Measurements from ENCODE around the gene GIMAP7. TPM values are rescaled to one million over a fixed set of nuclear protein-coding genes. Genes with fewer than 3 reads are reported as not detected.

Gene GIMAP7
- total and polyA plus RNA-seq, 2 donors (not counting 1 experiment from before 2014, with no cell fraction given) = 0.16 to 0.30 TPM

- no peaks in the 10 kb centered on the region for H3K4me1 Mint-ChIP-seq
- H3K4me3 ChIP-seq (ENCODE audit: control extremely low read depth in 1 of 5, extremely low read depth in 1 of 5, insufficient read depth in 1 of 5, low read depth in 2 of 5, low read length in 4 of 5) = no peak overlapping the region
- no peak for ATAC-seq (ENCODE audit: low read depth)
- H3K27ac Mint-ChIP-seq = no peak overlapping the region
- H3K9ac ChIP-seq (ENCODE audit: low read length) = no peak overlapping the region
- TF ChIP-seq EZH2 (IDR thresholded peaks at IDR 0.05; ENCODE audit: borderline replicate concordance, insufficient read depth, low read depth, low read length, poor library complexity, severe bottlenecking) = no peak
- TF ChIP-seq, protein P1, sequence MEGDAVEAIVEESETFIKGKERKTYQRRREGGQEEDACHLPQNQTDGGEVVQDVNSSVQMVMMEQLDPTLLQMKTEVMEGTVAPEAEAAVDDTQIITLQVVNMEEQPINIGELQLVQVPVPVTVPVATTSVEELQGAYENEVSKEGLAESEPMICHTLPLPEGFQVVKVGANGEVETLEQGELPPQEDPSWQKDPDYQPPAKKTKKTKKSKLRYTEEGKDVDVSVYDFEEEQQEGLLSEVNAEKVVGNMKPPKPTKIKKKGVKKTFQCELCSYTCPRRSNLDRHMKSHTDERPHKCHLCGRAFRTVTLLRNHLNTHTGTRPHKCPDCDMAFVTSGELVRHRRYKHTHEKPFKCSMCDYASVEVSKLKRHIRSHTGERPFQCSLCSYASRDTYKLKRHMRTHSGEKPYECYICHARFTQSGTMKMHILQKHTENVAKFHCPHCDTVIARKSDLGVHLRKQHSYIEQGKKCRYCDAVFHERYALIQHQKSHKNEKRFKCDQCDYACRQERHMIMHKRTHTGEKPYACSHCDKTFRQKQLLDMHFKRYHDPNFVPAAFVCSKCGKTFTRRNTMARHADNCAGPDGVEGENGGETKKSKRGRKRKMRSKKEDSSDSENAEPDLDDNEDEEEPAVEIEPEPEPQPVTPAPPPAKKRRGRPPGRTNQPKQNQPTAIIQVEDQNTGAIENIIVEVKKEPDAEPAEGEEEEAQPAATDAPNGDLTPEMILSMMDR (IDR thresholded peaks at IDR 0.05) = no peak
- intact Hi-C loops (cut with micrococcal nuclease) = no loop called here
- H3K27ac ChIP-seq (ENCODE audit: low read length in 2 of 2) = no peak overlapping the region
- H4K20me1 ChIP-seq (ENCODE audit: control insufficient read depth, insufficient read depth, low read length, poor library complexity, severe bottlenecking) = no peaks in the 10 kb centered on the region
- peaks cover 7% of the 10 kb centered on the region for H3K27me3 Mint-ChIP-seq
- no peak overlapping the region for H2AFZ ChIP-seq (ENCODE audit: insufficient read depth, low read depth, low read length, poor library complexity, severe bottlenecking)
- 100% methylated on average over 1 of the region's 2 CpGs for whole genome bisulfite sequencing (ENCODE audit: insufficient coverage)
- no peak for DNase-seq
- no peak overlapping the region for H3K4me3 Mint-ChIP-seq
- peaks cover 12% of the 10 kb centered on the region for H3K9me3 Mint-ChIP-seq (ENCODE audit: insufficient read depth)
- POLR2A ChIA-PET = no interaction called here
- CTCF ChIA-PET = no interaction called here
- no peak overlapping the region for H3K4me2 ChIP-seq (replicated peaks; ENCODE audit: low read depth, low read length, poor library complexity, severe bottlenecking)
- H3K4me1 ChIP-seq (ENCODE audit: control insufficient read depth in 2 of 2, insufficient read depth in 2 of 2, low read length in 2 of 2) = no peaks in the 10 kb centered on the region
- H3K36me3 ChIP-seq (replicated peaks in 1 of 2; ENCODE audit: control extremely low read depth in 1 of 2, control insufficient read depth in 1 of 2, extremely low read depth in 1 of 2, insufficient read depth in 2 of 2, low read length in 1 of 2) = no peaks in the 10 kb centered on the region
- no peaks in the 10 kb centered on the region for H3K79me2 ChIP-seq (ENCODE audit: control insufficient read depth, insufficient read depth, low read length)
- H3K27me3 ChIP-seq (replicated peaks in 1 of 4; ENCODE audit: control extremely low read depth in 1 of 4, control insufficient read depth in 3 of 4, insufficient read depth in 4 of 4, low read length in 3 of 4) = no peaks in the 10 kb centered on the region
- no peaks in the 10 kb centered on the region for H3K9me3 ChIP-seq (ENCODE audit: control extremely low read depth in 1 of 3, control insufficient read depth in 2 of 3, insufficient read depth in 1 of 3, low read length in 2 of 3)
Measured at GRCh38 chr7:150524018-150524417, 9.3 kb downstream of the GIMAP7 start.

DNA sequence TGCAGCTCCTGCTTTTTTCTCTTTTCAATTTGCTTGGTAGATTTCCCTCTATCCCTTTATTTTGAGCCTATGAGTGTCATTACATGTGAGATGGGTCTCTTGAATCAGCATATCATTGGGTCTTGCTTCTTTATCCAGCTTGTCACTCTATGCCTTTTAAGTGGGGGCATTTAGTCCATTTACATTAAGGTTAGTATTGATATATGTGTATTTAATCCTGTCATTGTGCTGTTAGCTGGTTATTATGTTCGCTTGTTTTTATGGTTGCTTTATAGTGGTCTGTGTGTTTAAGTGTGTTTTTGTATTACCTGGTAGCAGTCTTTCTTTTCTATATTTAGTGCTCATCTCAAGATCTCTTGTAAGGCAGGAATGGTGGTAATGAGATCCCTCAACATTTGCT, 17.0 kb downstream of the GIMAP7 start:
- intact Hi-C loops (cut with micrococcal nuclease) = no loop called here
- Histone ChIP-seq H3K9me3 (ENCODE audit: control extremely low read depth in 1 of 3, control insufficient read depth in 2 of 3, insufficient read depth in 1 of 3, low read length in 2 of 3) (peaks cover 0 to 21% (median 7%) of the 10 kb centered on the region in 3 donors), H3K79me2 (ENCODE audit: control insufficient read depth, insufficient read depth, low read length) (no peaks in the 10 kb centered on the region), H4K20me1 (ENCODE audit: control insufficient read depth, insufficient read depth, low read length, poor library complexity, severe bottlenecking) (no peaks in the 10 kb centered on the region), H3K27me3 (replicated peaks in 1 of 4; ENCODE audit: control extremely low read depth in 1 of 4, control insufficient read depth in 3 of 4, insufficient read depth in 4 of 4, low read length in 3 of 4) (peaks cover 0 to 6% (median 0%) of the 10 kb centered on the region in 4 experiments), H3K4me2 (replicated peaks; ENCODE audit: low read depth, low read length, poor library complexity, severe bottlenecking) (no peak overlapping the region), H3K4me1 (ENCODE audit: control insufficient read depth in 2 of 2, insufficient read depth in 2 of 2, low read length in 2 of 2) (no peaks in the 10 kb centered on the region), H3K4me3 (ENCODE audit: control extremely low read depth in 1 of 5, extremely low read depth in 1 of 5, insufficient read depth in 1 of 5, low read depth in 2 of 5, low read length in 4 of 5) (no peak overlapping the region), H2AFZ (ENCODE audit: insufficient read depth, low read depth, low read length, poor library complexity, severe bottlenecking) (no peak overlapping the region), H3K9ac (ENCODE audit: low read length) (no peak overlapping the region), H3K36me3 (replicated peaks in 1 of 2; ENCODE audit: control extremely low read depth in 1 of 2, control insufficient read depth in 1 of 2, extremely low read depth in 1 of 2, insufficient read depth in 2 of 2, low read length in 1 of 2) (no peaks in the 10 kb centered on the region), H3K27ac (ENCODE audit: low read length in 2 of 2) (no peak overlapping the region)
- CTCF ChIA-PET = no interaction called here
- TF ChIP-seq, protein P1 (IDR thresholded peaks at IDR 0.05) = no peak
- TF ChIP-seq EZH2 (IDR thresholded peaks at IDR 0.05; ENCODE audit: borderline replicate concordance, insufficient read depth, low read depth, low read length, poor library complexity, severe bottlenecking) = no peak
- H3K4me3 Mint-ChIP-seq = no peak overlapping the region
- no peak for DNase-seq
- H3K27me3 Mint-ChIP-seq = peaks cover 17% of the 10 kb centered on the region
- POLR2A ChIA-PET = no interaction called here
- H3K9me3 Mint-ChIP-seq (ENCODE audit: insufficient read depth) = peaks cover 21% of the 10 kb centered on the region
- H3K4me1 Mint-ChIP-seq = no peaks in the 10 kb centered on the region
- H3K27ac Mint-ChIP-seq = no peak overlapping the region
- no peak for ATAC-seq (ENCODE audit: low read depth)
- WGBS (ENCODE audit: insufficient coverage) = no CpG with 5 or more reads among the region's 1 CpG
